ENCODE measurements around the gene MC2R. TPM values are rescaled to one million over a fixed set of nuclear protein-coding genes. Genes with fewer than 3 reads are reported as not detected.

The MC2R gene
- total RNA-seq, 1 experiment from 2014 or later, result not detected

GRCh38 chr18:13885009-13885408 is 30.3 kb downstream of the MC2R start:
- intact Hi-C loops (cut with micrococcal nuclease), result no loop called here
- H3K4me3 Mint-ChIP-seq (ENCODE audit: unreplicated experiment), result no peak overlapping the region
- H3K36me3 Mint-ChIP-seq (ENCODE audit: insufficient read depth, unreplicated experiment), result no peaks in the 10 kb centered on the region
- no peak for TF ChIP-seq CTCF (IDR thresholded peaks at IDR 0.05; ENCODE audit: unreplicated experiment)
- POLR2A ChIA-PET, result no interaction called here
- no peaks in the 10 kb centered on the region for H3K4me1 Mint-ChIP-seq (ENCODE audit: insufficient read depth, unreplicated experiment)
- CTCF ChIA-PET, result no interaction called here
- no TSS peak for BruUV-seq (replicated peaks)
- H3K27ac Mint-ChIP-seq (ENCODE audit: low read depth, unreplicated experiment), result no peak overlapping the region
- H3K27me3 Mint-ChIP-seq (ENCODE audit: insufficient read depth, unreplicated experiment), result no peaks in the 10 kb centered on the region
- no peak for DNase-seq (ENCODE audit: unreplicated experiment)
- H3K9me3 Mint-ChIP-seq (ENCODE audit: unreplicated experiment), result peaks cover 8% of the 10 kb centered on the region

- Mint-ChIP-seq H3K27me3 (ENCODE audit: insufficient read depth, unreplicated experiment) (no peaks in the 10 kb centered on the region), H3K36me3 (ENCODE audit: insufficient read depth, unreplicated experiment) (no peaks in the 10 kb centered on the region), H3K27ac (ENCODE audit: low read depth, unreplicated experiment) (no peak overlapping the region), H3K4me3 (ENCODE audit: unreplicated experiment) (no peak overlapping the region), H3K9me3 (ENCODE audit: unreplicated experiment) (peaks cover 8% of the 10 kb centered on the region), H3K4me1 (ENCODE audit: insufficient read depth, unreplicated experiment) (no peaks in the 10 kb centered on the region)
- ChIA-PET CTCF (interaction anchor here (0.8 to 1.0 kb wide), 2 partner anchors 10 to 11 kb away, joined by 3 read pairs; no protein-coding TSS in a partner anchor), POLR2A (no interaction called here)
- intact Hi-C loops (cut with micrococcal nuclease), result no loop called here
- TF ChIP-seq CTCF (IDR thresholded peaks at IDR 0.05; ENCODE audit: unreplicated experiment), result no peak
- no peak for DNase-seq (ENCODE audit: unreplicated experiment)
- BruUV-seq (replicated peaks), result no TSS peak
Measured at GRCh38 chr18:13879937-13880336, 35.4 kb downstream of the MC2R start.

GRCh38 chr18:13879492-13879891 is 35.8 kb downstream of the MC2R start:
- CTCF ChIA-PET, result interaction anchor here (0.6 to 0.9 kb wide), 3 partner anchors 8 to 16 kb away, joined by 3 read pairs; no protein-coding TSS in a partner anchor
- peaks cover 8% of the 10 kb centered on the region for H3K9me3 Mint-ChIP-seq (ENCODE audit: unreplicated experiment)
- H3K27me3 Mint-ChIP-seq (ENCODE audit: insufficient read depth, unreplicated experiment), result no peaks in the 10 kb centered on the region
- no peak overlapping the region for H3K27ac Mint-ChIP-seq (ENCODE audit: low read depth, unreplicated experiment)
- POLR2A ChIA-PET, result interaction anchor here (0.7 kb wide), 1 partner anchor 74 kb away, joined by 3 read pairs; no protein-coding TSS in a partner anchor
- TF ChIP-seq CTCF (IDR thresholded peaks at IDR 0.05; ENCODE audit: unreplicated experiment), result no peak
- H3K36me3 Mint-ChIP-seq (ENCODE audit: insufficient read depth, unreplicated experiment), result no peaks in the 10 kb centered on the region
- no peaks in the 10 kb centered on the region for H3K4me1 Mint-ChIP-seq (ENCODE audit: insufficient read depth, unreplicated experiment)
- intact Hi-C loops (cut with micrococcal nuclease), result no loop called here
- H3K4me3 Mint-ChIP-seq (ENCODE audit: unreplicated experiment), result no peak overlapping the region
- DNase-seq (ENCODE audit: unreplicated experiment), result no peak
- BruUV-seq (replicated peaks), result no TSS peak

- CTCF ChIA-PET, result interaction anchor here (0.6 to 0.9 kb wide), 4 partner anchors 9 to 155 kb away, joined by 3 to 4 read pairs (median 3); no protein-coding TSS in a partner anchor
- H3K4me1 Mint-ChIP-seq (ENCODE audit: insufficient read depth, unreplicated experiment), result no peaks in the 10 kb centered on the region
- no TSS peak for BruUV-seq (replicated peaks)
- peaks cover 8% of the 10 kb centered on the region for H3K9me3 Mint-ChIP-seq (ENCODE audit: unreplicated experiment)
- no peaks in the 10 kb centered on the region for H3K36me3 Mint-ChIP-seq (ENCODE audit: insufficient read depth, unreplicated experiment)
- H3K4me3 Mint-ChIP-seq (ENCODE audit: unreplicated experiment), result no peak overlapping the region
- no peak for TF ChIP-seq CTCF (IDR thresholded peaks at IDR 0.05; ENCODE audit: unreplicated experiment)
- peak; percentile 33 for DNase-seq (ENCODE audit: unreplicated experiment)
- POLR2A ChIA-PET, result interaction anchor here (0.6 to 0.7 kb wide), 2 partner anchors 9 to 75 kb away, joined by 3 to 4 read pairs; no protein-coding TSS in a partner anchor
- intact Hi-C loops (cut with micrococcal nuclease), result no loop called here
- H3K27me3 Mint-ChIP-seq (ENCODE audit: insufficient read depth, unreplicated experiment), result no peaks in the 10 kb centered on the region
- no peak overlapping the region for H3K27ac Mint-ChIP-seq (ENCODE audit: low read depth, unreplicated experiment)
Measured at GRCh38 chr18:13878857-13879256, 36.5 kb downstream of the MC2R start.
